ENCODE measurements around the gene FAM53A.

The FAM53A gene, protein sequence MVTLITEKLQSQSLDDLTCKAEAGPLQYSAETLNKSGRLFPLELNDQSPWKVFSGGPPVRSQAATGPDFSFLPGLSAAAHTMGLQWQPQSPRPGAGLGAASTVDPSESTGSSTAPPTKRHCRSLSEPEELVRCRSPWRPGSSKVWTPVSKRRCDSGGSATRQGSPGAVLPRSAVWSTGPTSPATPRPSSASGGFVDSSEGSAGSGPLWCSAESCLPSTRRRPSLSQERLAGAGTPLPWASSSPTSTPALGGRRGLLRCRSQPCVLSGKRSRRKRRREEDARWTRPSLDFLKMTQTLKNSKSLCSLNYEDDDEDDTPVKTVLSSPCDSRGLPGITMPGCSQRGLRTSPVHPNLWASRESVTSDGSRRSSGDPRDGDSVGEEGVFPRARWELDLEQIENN

DNA sequence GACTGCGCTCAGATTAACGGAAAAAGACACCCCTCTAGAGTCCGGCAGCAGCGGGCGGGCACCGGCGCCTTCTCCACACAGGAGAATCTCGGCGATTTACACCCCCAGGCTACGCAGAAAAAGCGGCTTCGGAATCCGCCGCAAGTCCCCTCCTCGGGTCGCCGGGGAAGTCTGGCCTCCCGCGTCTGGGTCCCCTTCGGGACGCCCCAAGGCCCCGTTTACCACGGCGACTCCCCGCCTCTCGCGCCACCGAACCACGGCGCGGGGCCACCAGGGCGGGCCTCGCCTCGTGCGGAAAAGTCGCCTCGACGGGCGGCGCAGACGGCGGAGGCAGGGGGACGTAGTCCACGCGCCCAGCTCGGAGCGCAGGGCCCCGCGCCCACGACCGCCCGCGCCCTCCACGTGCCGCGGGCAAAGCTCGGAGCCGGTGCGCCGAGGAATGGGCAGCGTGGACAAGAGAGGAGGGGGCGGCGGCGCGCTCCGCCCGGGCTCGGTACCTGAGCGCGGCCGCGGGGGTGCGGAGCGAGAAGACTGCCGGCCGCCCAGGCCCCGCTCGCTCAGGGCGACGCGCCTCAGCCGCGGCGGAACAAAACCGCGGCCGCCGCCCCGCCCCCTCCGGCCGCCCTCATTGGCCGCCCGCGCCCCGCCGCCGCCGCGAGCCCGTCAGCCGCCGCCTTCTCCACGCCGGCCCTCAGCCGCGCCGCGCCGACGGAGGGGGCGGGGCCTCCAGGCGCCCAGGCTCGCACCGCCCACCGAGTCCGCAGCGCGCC is at the start of gene FAM53A:
TSS of gene FAM53A (minus strand) at position 578 of the 770 bp plus-strand sequence. CDS start 15,572 bp downstream, outside the sequence.
- H3K4me3 ChIP-seq (ENCODE audit: low read depth, low read length): peak within 1 kb of the TSS; percentile 67
- TF ChIP-seq, protein P1, sequence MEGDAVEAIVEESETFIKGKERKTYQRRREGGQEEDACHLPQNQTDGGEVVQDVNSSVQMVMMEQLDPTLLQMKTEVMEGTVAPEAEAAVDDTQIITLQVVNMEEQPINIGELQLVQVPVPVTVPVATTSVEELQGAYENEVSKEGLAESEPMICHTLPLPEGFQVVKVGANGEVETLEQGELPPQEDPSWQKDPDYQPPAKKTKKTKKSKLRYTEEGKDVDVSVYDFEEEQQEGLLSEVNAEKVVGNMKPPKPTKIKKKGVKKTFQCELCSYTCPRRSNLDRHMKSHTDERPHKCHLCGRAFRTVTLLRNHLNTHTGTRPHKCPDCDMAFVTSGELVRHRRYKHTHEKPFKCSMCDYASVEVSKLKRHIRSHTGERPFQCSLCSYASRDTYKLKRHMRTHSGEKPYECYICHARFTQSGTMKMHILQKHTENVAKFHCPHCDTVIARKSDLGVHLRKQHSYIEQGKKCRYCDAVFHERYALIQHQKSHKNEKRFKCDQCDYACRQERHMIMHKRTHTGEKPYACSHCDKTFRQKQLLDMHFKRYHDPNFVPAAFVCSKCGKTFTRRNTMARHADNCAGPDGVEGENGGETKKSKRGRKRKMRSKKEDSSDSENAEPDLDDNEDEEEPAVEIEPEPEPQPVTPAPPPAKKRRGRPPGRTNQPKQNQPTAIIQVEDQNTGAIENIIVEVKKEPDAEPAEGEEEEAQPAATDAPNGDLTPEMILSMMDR (IDR thresholded peaks at IDR 0.05; ENCODE audit: insufficient read depth, low read depth, low read length, missing control alignments): no peak
- peak; percentile 94 for DNase-seq (ENCODE audit: low read depth)

DNA sequence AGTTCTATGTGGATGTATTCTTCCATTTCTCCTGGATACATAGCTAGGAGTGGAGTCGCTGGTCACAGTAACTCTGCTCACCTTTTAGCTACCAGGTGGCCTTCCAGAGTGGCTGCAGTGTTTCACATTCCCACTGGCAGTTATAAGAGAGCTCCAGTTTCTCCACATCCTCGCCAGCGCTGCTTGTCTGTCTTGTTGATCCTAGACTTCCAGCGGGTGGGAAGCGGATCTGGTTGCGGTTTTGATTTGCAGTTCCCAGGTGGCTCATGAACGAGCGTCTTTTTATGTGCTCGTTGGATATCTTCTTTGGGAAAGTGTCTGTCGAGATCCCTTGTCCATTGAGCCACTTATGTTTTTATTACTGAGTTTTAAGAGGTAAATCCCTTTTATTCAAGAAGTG is 48.8 kb upstream of the FAM53A start:
- TF ChIP-seq, protein P1 (IDR thresholded peaks at IDR 0.05; ENCODE audit: insufficient read depth, low read depth, low read length, missing control alignments): no peak
- DNase-seq (ENCODE audit: low read depth): no peak
- no peak overlapping the region for H3K4me3 ChIP-seq (ENCODE audit: low read depth, low read length)

DNA sequence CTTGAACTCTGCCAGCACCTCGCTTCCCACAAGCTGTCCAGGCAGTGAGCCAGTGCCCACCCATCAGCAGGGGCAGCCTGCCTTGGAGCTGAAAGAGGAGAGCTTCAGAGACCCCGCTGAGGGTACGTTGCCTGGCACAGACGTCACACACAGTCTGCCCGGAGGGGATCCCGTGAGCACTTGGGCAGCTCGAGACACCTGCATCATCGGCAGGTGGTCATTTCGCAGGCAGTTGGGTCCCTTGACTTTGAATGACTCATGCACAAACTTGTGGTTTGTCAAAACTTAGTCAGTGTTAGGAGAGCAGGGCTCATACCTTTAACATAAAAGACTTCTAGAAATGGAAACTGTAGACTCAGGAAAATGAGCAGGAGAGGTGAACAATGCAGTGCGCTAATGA is 47.1 kb upstream of the FAM53A start:
- TF ChIP-seq, protein P1 (IDR thresholded peaks at IDR 0.05; ENCODE audit: insufficient read depth, low read depth, low read length, missing control alignments): no peak
- DNase-seq (ENCODE audit: low read depth): no peak
- no peak overlapping the region for H3K4me3 ChIP-seq (ENCODE audit: low read depth, low read length)

DNA sequence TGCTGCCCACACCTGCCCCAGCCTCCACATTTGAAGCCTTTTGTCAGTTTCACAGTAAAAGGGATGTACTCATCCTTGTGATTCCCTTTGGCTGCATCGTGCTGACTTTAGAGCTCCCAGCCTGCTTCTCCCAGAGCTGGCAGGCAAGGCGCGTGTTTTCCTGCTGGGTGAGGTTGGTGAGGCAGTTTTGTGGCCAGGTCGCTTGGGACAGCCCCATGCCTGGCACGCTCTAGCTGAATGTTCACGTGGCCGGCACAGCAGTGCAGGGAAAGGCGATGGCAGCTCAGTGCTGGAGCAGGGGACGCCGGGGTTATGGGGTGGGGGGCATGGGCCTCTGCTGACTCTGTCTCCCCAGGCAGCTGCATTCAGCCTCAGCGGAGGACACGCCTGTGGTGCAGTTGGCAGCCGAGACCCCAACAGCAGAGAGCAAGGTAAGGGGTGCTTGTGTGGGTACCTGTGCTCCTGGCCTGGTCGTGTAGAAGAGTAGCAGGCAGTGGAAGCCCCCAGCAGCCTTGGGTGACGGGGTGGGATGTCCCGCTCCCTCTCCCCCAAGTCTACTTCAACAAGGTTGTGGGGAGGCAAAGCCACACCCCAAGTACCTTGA is 46.5 kb upstream of the FAM53A start:
- no peak overlapping the region for H3K4me3 ChIP-seq (ENCODE audit: low read depth, low read length)
- no peak for DNase-seq (ENCODE audit: low read depth)
- TF ChIP-seq, protein P1 (IDR thresholded peaks at IDR 0.05; ENCODE audit: insufficient read depth, low read depth, low read length, missing control alignments): no peak

DNA sequence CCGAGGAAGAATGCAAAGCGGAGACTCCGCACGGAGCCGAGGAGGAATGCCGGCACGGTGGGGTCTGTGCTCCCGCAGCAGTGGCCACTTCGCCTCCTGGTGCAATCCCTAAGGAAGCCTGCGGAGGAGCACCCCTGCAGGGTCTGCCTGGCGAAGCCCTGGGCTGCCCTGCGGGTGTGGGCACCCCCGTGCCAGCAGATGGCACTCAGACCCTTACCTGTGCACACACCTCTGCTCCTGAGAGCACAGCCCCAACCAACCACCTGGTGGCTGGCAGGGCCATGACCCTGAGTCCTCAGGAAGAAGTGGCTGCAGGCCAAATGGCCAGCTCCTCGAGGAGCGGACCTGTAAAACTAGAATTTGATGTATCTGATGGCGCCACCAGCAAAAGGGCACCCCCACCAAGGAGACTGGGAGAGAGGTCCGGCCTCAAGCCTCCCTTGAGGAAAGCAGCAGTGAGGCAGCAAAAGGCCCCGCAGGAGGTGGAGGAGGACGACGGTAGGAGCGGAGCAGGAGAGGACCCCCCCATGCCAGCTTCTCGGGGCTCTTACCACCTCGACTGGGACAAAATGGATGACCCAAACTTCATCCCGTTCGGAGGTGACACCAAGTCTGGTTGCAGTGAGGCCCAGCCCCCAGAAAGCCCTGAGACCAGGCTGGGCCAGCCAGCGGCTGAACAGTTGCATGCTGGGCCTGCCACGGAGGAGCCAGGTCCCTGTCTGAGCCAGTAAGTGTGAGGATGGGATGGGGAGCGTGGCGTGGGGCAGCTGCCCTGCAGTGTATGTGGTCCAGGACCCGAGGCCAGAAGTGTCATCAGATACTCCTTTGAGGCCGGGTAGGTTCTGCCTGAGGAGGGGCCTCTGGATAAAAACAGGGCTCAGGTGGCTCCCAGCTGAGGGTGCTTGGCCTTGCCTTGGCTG is 44.2 kb upstream of the FAM53A start:
- DNase-seq (ENCODE audit: low read depth): no peak
- TF ChIP-seq, protein P1 (IDR thresholded peaks at IDR 0.05; ENCODE audit: insufficient read depth, low read depth, low read length, missing control alignments): no peak
- no peak overlapping the region for H3K4me3 ChIP-seq (ENCODE audit: low read depth, low read length)
